ENCODE measurements around the gene NT5DC1.

DNA sequence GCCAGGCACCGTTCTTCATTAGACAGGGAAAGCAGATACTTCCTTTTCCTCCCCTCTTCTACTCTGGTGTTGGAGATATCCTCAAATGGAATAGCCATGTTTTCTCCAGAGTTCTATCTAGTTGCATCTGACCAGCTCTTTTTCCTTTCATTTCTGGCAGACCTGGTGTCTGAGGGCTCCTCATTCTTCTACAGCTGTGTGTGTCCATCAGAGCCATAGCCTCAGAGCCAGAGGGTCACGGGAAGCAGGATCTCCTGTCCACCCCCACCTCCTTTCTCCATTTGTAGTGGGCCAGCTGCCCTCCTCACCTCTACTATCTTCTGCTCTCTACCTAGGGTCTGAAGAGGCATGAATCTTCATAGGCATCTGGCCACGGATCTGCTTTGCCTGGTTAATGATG is 96.2 kb downstream of the NT5DC1 start:
- TF ChIP-seq FOSB (CRISPR knock-in tag; IDR thresholded peaks at IDR 0.05), result no peak
- TF ChIP-seq, protein P1, sequence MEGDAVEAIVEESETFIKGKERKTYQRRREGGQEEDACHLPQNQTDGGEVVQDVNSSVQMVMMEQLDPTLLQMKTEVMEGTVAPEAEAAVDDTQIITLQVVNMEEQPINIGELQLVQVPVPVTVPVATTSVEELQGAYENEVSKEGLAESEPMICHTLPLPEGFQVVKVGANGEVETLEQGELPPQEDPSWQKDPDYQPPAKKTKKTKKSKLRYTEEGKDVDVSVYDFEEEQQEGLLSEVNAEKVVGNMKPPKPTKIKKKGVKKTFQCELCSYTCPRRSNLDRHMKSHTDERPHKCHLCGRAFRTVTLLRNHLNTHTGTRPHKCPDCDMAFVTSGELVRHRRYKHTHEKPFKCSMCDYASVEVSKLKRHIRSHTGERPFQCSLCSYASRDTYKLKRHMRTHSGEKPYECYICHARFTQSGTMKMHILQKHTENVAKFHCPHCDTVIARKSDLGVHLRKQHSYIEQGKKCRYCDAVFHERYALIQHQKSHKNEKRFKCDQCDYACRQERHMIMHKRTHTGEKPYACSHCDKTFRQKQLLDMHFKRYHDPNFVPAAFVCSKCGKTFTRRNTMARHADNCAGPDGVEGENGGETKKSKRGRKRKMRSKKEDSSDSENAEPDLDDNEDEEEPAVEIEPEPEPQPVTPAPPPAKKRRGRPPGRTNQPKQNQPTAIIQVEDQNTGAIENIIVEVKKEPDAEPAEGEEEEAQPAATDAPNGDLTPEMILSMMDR (IDR thresholded peaks at IDR 0.05), result no peak
- TF ChIP-seq, protein P2, sequence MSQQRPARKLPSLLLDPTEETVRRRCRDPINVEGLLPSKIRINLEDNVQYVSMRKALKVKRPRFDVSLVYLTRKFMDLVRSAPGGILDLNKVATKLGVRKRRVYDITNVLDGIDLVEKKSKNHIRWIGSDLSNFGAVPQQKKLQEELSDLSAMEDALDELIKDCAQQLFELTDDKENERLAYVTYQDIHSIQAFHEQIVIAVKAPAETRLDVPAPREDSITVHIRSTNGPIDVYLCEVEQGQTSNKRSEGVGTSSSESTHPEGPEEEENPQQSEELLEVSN (IDR thresholded peaks at IDR 0.05; ENCODE audit: borderline replicate concordance, low read depth), result no peak
- no peak for TF ChIP-seq POLR2A (IDR thresholded peaks at IDR 0.05; ENCODE audit: low read length)
- TF ChIP-seq, protein P3, sequence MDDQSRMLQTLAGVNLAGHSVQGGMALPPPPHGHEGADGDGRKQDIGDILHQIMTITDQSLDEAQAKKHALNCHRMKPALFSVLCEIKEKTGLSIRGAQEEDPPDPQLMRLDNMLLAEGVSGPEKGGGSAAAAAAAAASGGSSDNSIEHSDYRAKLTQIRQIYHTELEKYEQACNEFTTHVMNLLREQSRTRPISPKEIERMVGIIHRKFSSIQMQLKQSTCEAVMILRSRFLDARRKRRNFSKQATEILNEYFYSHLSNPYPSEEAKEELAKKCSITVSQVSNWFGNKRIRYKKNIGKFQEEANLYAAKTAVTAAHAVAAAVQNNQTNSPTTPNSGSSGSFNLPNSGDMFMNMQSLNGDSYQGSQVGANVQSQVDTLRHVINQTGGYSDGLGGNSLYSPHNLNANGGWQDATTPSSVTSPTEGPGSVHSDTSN (IDR thresholded peaks at IDR 0.05), result no peak

Measured in A549 (cell line).